Germinal center (tissue), 1 donor: ENCODE data around the gene KIFC1.

ENCODE experiments used
- DNase-seq: peaks from one replicate; pipeline ENCODE4 v3.0.0; 2012; ENCODE audit warnings: mixed read lengths, low spot score

Gene KIFC1

DNA sequence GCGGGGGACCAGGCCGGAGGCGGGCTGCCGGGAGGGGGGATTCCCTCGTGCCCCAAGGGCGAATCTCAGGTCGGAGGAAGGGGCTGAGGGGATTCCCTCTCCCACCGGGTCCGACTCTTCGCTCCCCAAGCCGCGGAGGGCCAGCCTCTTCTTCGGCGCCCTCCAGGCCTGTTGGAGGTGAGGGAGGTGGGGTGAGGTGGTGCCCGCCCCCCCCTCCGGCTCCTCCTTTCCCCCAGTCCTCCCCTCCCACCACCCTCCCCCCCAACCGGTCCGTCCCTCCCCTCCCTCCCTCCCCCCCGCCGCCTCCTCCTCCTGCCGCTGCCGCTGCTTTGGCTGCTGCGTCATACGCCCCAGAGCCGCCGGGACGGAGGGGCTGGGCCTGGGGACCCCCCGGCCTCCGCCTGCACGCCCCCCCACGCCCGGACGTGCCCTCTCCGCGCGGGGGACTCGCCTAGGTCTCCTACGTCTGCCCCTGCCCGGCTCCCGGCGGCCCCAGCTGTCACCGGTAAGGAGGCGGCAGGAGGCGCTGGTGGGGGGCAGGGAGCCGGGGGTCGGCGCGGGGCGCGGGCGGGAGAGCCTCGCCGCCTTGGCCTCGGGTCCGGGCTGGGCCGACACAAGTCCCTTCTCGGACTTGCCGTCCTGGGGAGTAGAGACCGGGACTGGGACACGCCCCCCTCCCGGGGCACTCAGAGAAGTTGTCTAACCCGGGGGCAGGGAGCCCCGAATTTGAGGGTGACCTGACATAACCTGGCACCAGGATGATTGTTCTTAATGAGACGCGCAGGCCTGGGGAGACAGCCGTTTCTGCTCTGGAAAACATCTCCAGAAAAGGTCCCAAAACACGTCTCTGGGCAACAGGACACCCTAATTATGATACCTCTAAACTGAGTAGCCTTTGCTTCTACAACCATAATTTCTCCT is 19.3 kb downstream of the KIFC1 start, which contains the start of gene PHF1:
Gene PHF1, plus strand, starts transcription at position 304 of the 921 bp plus-strand sequence. CDS start 1,250 bp downstream, outside the sequence.
- DNase-seq: peak; percentile 89

DNA sequence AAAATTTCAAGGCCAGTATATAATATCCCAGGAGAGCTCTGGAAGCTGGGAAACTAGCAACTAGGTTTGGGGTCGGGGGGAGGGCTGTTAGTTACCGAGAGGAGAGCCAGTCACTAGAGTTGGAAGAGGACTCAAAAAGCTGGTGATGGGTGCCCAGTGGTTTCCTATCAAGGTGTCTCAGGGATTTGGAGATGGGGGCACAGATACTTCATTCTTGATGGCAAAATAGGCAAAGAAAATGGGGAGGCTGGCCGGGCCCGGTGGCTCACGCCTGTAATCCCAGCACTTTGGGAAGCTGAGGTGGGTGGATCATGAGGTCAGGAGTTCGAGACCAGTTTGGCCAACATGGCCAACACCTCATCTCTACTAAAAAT is 20.0 kb downstream of the KIFC1 start:
- DNase-seq: no peak

DNA sequence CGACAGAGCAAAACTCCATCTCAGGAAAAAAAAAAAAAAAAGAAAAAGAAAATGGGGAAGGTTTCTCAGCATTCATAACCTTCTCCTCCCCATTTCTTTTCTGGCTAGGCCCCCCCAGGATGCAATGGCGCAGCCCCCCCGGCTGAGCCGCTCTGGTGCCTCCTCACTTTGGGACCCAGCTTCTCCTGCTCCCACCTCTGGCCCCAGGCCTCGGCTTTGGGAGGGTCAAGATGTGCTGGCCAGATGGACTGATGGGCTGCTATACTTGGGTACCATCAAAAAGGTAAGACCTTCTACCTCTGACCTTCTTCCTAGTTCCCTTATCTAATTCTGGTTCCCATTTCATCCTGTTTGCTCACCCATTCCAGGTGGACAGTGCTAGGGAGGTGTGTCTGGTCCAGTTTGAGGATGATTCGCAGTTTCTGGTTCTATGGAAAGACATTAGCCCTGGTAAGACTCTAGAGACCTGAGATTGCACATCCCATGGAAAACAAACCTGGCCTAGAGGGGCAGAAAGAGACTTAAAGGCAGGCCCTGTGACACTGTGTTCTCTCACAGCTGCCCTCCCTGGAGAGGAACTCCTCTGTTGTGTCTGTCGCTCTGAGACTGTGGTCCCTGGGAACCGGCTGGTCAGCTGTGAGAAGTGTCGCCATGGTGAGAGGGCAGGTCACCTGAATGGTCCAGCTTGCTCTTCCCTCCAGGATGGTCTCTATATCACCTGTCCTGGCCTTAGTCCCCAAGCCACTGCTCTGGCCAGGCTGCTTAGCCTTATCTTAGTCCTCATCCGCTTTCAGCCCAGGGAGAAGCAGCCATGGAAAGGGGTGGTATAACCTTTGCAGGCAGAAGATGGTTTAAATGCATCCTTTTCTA is 20.8 kb downstream of the KIFC1 start:
- no peak for DNase-seq

DNA sequence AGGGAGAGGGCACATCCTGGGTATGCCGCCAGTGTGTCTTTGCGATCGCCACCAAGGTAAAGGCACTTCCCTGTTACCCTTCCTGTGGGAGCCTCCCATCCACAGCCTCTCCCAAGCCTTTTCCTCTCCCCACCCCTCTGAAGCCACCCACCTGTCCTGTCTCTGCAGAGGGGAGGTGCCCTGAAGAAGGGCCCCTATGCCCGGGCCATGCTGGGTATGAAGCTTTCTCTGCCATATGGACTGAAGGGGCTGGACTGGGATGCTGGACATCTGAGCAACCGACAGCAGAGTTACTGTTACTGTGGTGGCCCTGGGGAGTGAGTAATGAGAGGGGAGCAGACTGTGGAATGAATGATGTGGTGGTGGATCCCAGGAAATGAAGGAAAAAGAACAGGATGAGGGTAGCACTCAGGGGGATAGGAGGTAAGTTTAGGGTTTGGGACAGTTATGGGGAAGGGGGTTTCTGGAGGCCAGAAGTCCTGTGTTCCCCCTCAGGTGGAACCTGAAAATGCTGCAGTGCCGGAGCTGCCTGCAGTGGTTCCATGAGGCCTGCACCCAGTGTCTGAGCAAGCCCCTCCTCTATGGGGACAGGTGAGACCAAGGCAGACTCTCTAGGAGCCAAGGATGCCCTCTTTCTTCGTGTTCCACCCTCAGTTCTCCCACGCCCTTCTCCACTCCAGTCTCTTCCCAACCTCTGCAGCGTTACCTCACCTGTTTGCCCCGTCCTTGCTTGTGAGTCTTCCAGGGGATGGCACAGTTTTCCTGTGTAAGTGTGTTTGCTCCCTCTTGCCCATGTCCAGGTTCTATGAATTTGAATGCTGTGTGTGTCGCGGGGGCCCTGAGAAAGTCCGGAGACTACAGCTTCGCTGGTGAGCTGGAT is 21.9 kb downstream of the KIFC1 start:
- no peak for DNase-seq

DNA sequence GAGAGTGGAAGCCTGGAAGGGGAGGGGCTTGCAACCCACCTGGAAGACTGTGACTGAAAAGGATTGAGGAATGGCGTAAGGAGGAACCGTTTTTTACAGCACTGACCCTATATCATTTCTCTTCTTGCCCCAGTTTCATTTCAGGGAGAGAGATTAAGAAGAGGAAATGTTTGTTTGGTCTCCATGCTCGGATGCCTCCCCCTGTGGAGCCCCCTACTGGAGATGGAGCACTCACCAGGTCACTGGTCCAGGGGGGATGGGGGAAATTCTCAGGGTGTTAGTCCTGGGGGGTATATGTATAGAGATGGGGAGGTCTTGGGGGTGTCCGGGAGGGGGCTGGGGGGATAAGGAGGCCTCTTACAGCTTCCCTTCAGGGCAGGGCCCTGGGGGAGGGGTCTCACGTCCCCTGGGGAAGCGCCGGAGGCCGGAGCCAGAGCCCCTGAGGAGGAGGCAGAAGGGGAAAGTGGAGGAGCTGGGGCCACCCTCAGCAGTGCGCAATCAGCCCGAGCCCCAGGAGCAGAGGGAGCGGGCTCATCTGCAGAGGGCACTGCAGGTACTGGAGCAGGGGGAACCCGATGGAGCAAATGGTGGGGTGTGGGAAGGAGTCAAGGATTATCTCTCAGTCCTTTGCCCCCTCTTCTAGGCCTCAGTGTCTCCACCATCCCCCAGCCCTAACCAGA is 23.1 kb downstream of the KIFC1 start:
- peak; percentile 65 for DNase-seq

DNA sequence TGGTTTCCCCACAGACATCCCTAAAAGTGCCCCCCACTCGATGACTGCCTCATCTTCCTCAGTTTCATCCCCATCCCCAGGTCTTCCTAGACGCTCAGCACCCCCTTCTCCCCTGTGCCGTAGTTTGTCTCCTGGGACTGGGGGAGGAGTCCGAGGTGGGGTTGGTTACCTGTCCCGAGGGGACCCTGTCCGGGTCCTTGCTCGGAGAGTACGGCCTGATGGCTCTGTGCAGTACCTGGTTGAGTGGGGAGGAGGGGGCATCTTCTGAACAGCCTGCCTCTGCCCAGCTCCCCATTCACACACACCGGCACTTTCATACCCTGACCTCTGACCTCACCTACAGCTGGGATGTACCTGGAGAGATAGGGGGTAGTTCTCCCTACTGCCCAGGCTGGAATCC is 24.2 kb downstream of the KIFC1 start:
- DNase-seq: no peak

DNA sequence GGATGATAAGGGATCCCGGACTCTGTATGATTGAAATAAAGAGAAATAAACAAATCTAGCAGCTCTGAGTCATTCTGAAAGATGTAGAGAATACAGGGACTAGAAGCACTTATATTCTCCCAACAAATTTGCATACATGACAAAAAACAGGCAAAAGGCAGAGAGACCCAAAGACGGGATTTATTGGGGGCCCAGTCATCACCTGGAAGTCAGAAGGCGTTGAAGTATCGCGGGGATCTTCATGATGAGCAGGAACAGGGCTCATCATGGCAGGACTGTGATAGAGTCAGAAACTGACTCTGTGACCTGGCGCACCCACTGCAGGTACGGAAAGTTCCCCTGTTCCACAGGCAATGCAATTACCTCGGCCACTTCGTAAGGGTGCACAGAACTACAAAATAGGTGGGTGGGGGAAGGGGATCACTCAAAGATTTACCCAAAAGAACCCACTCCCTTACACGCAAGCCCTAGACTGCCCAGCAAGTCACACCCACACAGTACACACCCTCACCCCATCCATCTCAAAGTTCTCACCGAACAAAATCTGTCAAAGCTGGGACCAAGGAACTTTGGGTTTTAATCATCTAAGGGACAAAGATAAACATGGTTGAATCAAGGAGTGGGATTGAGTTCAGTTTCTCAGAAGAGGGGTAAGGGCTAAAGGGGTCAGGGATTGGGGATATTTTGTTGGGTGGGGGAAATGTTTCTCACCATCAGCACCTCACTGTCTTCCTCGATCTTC is 24.9 kb downstream of the KIFC1 start:
- no peak for DNase-seq

DNA sequence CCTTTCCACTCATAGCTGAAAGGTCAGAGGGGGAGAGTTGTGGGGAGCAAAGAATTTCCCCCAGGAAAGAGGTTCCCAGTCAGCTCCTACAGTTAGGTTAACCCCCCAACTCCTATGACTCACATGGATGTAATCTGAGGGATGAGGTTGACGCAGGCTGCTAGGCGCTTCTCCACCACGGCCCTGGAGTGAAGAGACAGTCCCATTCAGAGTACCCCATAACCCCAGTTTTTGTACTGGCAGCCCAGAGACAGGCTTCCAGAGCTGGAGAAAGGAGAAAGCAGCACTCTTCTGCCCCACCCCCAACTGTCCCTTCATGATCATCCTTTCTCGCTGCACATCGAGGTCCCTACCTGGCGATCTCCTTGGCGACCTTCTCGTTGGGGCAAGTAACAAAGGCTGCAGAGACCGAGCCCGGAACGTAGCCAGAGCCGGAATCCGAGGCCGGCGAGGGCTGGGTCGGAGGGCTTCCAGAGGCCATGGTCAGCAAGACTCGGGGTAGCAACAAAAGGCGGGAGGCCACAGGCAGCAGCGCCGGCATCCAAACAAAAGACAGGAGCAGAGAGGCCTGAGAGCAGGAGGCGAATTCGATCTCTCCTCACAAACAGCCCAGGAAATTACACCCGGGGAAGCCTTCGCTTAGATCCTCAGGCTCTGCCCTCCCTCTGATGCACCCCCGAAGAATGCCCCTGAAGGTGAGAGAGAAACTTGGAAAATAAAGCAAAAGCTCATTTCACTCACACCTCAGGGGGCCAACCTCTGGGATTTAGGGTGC is 25.7 kb downstream of the KIFC1 start:
- DNase-seq: no peak

DNA sequence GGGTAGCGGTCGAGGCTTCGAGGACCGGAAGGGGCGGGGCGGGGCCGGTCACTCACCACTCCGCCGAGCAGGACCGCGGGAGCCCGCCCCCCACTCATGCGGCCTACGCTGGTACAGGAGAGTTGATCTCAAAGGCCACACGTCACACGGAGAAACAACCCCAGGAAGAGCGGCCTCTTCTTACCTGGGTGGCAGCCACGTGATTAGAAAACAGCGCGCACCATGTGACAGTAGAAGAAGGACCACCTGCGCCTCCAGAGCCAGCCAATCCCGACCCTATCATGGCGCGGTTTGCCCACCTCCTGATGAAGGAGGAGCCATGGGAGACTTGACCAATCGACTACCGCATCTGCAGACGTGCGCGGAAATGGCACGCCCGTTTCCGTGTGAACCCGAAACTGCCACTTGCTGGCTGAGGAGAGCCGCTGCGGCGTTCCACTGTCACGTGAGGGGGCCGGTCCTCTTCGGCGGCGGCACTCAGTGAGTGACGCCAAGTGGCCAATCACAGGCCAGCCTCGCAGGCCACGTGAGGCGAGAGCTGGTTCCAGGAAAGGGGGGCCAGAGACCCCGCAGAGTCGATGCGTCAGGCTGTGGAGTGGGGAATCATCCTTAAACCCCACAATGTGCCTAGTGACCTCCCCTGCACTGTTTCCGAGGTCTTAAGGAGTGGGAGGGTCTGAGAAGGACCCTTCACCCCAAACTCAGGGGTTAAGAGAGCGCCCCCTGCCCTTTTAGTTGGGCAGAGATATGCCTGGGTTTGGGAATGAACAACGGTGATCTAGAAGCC is 26.5 kb downstream of the KIFC1 start, which contains the start of gene CUTA:
Gene CUTA, minus strand, starts transcription at position 205 of the 787 bp plus-strand sequence. Its CDS starts 107 bp downstream, at position 98.
- peak; percentile 96 for DNase-seq

DNA sequence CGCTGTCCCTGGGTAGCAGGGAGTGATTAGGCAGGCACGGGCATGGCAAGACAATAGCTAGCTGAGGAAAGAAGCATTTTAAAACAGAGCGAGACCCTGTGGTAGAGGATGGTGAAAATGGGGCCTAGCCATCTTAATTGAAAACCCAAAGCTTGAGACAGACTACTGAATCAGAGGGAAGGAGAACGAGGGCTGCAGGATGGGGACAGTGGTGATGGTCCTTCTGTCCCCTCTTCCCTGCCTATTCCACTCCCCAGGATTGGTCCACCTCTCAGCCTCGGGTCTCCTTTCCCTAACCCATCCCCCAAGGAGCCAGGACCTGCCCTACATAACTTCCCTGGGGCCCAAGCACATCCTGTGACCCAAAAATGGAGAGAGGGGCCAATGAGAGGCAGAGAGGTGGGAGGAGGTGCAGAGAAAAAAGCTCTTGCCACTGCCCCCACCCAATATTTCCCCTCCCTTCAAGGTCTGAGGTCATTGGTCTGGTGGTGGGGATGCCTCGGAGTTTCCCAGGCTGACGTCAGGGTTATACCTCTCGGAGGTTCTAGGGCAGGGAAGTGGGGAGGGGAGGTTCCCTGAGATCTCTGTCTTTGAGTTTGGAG is 27.2 kb downstream of the KIFC1 start:
- no peak for DNase-seq

DNA sequence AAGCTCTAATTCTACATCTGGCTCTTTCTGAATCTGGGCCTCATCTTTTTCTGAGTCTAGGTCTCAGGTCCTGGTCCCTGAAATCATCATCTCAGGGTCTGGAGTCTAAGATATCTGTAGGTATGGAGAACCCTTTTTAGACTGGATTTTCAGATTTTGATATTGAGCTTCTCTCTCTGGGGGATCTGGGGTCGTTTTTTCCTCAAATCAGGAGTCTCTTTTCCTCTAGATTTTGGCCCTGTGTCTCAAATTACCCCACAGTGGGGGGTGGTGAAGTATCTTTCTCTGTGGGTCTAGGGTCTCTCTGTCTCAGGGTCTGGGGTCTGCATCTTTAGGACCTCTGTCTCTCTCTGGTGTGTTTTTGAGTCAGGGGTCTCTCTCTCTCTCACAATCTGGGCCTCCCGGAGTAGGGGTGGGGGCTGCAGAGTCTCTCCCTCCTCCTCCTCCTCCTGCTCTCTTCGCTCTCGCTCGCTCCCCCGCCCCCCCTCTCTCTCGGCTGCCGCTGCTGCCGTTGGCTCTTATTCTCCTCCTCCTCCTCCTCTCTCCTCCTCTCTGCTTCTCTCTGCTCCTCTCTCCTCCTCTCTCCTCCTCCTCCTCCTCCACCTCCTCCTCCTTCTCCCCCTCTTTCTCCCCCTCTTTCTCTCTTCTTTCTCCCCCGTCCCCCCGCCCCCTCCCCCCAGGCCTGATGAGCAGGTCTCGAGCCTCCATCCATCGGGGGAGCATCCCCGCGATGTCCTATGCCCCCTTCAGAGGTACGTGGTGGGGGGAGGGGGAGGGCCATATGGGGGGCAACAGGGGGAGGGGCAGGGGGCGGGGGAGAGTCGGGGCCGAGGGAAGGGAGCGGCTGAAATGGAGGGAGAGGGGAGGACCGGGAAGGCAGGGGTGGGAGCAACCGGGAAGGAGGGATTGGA is 28.2 kb downstream of the KIFC1 start, which contains the start of gene SYNGAP1:
Gene SYNGAP1, plus strand, starts transcription at position 486 of the 911 bp plus-strand sequence. Its CDS starts 200 bp downstream, at position 686.
- no peak for DNase-seq

DNA sequence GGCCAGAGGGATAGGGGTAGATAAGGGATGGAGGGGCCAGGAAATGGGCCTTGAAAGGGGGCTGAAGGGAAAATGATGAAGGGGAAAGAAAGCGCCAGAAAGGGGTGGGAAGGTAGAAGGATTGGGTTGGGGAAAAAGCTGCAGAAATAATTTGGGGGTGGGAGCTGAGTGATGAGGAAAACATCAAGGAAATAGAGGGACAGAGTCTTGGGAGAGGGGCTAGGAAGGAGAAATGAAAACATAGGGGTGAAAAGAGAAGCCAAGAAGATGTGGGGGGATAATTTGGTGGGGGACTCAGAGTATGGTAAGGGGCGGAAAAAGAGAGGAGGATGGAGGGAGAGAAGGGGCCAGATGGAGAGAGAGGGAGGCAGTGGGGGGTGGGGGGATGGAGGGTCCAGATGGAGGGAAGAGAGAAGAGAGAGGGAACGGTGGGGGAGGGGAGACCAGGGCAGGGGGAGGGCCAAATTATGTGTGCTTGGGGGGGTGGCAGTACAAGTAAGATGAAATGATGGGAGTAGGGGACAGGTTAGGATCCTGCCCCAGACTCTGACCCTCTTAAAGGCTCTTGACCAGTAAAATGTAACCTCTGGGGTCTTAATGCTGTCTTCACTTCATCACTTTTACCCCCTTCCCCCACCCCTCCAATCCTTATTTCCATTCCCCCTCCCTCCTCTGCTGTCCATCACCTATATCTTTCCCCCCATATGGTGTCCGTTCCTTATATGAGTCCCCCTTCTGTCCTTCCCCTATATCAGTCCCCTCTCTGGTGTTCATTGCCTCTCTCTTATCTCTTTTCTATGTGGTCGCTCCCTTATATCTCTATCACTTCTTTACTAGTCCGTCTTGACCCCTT is 29.1 kb downstream of the KIFC1 start:
- no peak for DNase-seq

DNA sequence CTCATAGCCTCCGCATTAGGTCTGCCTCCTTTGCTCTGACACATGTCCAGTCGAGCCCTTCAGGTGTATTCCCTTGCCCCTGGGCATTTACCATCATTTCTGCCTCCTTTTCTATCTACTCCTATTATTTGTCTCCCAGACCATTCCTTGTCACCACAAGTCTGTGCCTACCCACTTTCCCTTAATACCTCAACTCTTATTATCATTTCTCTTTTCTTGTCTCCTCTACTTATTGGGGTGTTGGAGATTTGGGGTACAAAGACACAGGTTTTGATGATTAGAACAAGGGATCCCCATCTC is 29.7 kb downstream of the KIFC1 start:
- DNase-seq: no peak

DNA sequence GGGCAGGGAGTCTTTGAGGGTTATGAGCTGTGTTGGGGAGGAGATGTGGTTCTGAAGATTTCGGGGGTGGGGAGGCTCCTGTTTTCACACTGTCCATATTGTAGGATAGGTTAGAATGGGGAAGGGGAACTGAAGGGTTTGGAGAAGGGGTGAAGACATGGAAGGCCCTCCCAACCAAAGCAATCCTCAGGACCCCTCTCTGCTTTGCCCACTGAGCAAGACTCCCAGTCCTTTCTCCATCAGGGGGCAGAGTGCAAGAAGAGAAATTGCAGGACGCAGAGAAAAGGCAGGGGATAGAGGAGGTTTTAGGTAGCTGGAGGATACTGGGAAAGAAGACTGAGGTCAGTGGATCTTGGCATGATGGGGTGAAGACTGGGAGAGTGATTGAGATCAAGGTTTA is 32.2 kb downstream of the KIFC1 start:
- DNase-seq: no peak

DNA sequence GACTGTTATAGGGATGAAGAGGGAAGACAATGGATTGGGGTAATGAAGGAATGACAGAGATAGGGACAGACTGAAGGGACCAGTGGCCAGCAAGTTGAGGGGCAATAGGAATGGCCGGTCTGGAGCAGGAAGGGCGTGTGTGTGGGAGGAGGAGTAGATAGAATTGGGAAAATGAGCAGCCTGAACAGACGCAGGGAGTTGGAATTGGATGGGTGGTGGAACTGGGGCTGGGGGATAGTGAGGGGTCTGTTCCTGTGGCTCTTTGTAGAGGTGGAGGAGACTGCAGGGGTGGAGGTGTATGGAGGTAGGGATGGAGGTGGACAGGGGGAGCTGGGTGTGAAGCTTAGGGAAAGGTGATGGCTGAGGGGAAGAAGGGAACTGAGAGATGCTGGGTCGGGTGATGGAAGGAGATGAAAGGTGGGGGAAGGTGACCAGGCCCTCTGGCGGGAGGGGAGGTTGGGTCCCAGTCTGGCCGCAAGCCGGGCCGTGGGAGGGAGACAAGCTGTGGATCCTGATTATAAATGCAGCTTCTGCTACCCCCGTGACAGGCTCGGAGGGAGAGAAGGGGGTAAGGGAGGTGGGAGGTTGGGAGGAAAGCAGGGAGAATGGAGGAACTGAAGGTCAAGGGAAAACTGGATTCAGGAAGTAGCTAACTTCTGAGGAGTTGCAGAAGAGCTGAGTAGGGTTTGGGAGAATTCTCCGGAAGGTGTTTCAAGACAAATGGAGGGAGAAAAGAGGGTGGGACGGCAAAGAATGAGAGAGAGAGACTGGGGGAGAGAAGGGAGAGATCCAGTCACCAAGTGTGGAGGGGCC is 33.4 kb downstream of the KIFC1 start:
- no peak for DNase-seq
